ENCODE data around the gene NPLOC4. TPM values are rescaled to one million over a fixed set of nuclear protein-coding genes. Genes with fewer than 3 reads are reported as not detected.

Gene NPLOC4
- total and polyA plus RNA-seq, 9 donors, result 24.4 to 84.8 (median 56.3) TPM

- Histone ChIP-seq H3K4me1 (ENCODE audit: insufficient read depth) (peaks cover 11% of the 10 kb centered on the region), H3K36me3 (no peaks in the 10 kb centered on the region), H3K9me3 (no peaks in the 10 kb centered on the region), H3K27me3 (no peaks in the 10 kb centered on the region), H3K27ac (no peak overlapping the region), H3K4me3 (no peak overlapping the region)
- WGBS, 3 donors, result 90 to 94% (median 93%) methylated on average over 10 of the region's 10 CpGs
- intact Hi-C loops (cut with DNase I), result no loop called here
- no peak for DNase-seq
- TF ChIP-seq CTCF (IDR thresholded peaks at IDR 0.05), result no peak
- no peak for TF ChIP-seq EP300 (IDR thresholded peaks at IDR 0.05)
- no peak for TF ChIP-seq POLR2A (IDR thresholded peaks at IDR 0.05)
These were observed 58.9 kb downstream of the NPLOC4 start for GRCh38 chr17:81578038-81578441.

- Histone ChIP-seq H3K27me3 (no peaks in the 10 kb centered on the region), H3K4me1 (ENCODE audit: insufficient read depth) (peaks cover 11% of the 10 kb centered on the region), H3K36me3 (no peaks in the 10 kb centered on the region), H3K9me3 (no peaks in the 10 kb centered on the region), H3K27ac (peak overlapping the region in 1 of 2 donors; percentile 15), H3K4me3 (peak overlapping the region; percentile 18)
- 48 to 64% (median 52%) methylated on average over 11 of the region's 11 CpGs for WGBS, 3 donors
- peak in 2 of 5 donors; percentile 38 to 57 for DNase-seq
- intact Hi-C loops (cut with DNase I), result no loop called here
- TF ChIP-seq EP300 (IDR thresholded peaks at IDR 0.05), result no peak
- no peak for TF ChIP-seq CTCF (IDR thresholded peaks at IDR 0.05)
- no peak for TF ChIP-seq POLR2A (IDR thresholded peaks at IDR 0.05)
These were observed 59.5 kb downstream of the NPLOC4 start for GRCh38 chr17:81577278-81578000.

- Histone ChIP-seq H3K9me3 (no peaks in the 10 kb centered on the region), H3K4me1 (ENCODE audit: insufficient read depth) (peaks cover 11% of the 10 kb centered on the region), H3K4me3 (peak overlapping the region; percentile 18), H3K27me3 (no peaks in the 10 kb centered on the region), H3K27ac (peak overlapping the region in 1 of 2 donors; percentile 15), H3K36me3 (no peaks in the 10 kb centered on the region)
- intact Hi-C loops (cut with DNase I), result no loop called here
- TF ChIP-seq POLR2A (IDR thresholded peaks at IDR 0.05) (no peak), EP300 (IDR thresholded peaks at IDR 0.05) (no peak)
- DNase-seq, result no peak
- 19 to 26% (median 23%) methylated on average over 17 of the region's 17 CpGs for WGBS, 3 donors
These were observed 60.2 kb downstream of the NPLOC4 start for GRCh38 chr17:81576621-81577277.

GRCh38 chr17:81575836-81576235 lies 61.1 kb downstream of the NPLOC4 start:
- peaks cover 11% of the 10 kb centered on the region for H3K4me1 ChIP-seq (ENCODE audit: insufficient read depth)
- no peak overlapping the region for H3K4me3 ChIP-seq
- WGBS, 3 donors, result 84 to 89% (median 88%) methylated on average over 3 of the region's 3 CpGs
- no peaks in the 10 kb centered on the region for H3K36me3 ChIP-seq
- no peak overlapping the region for H3K27ac ChIP-seq
- intact Hi-C loops (cut with DNase I), result no loop called here
- TF ChIP-seq POLR2A (IDR thresholded peaks at IDR 0.05) (no peak), EP300 (IDR thresholded peaks at IDR 0.05) (no peak), CTCF (IDR thresholded peaks at IDR 0.05) (no peak)
- no peaks in the 10 kb centered on the region for H3K9me3 ChIP-seq
- no peaks in the 10 kb centered on the region for H3K27me3 ChIP-seq
- DNase-seq, result no peak

- intact Hi-C loops (cut with DNase I), result no loop called here
- no peak overlapping the region for H3K27ac ChIP-seq
- H3K4me3 ChIP-seq, result no peak overlapping the region
- H3K36me3 ChIP-seq, result no peaks in the 10 kb centered on the region
- no peak for TF ChIP-seq EP300 (IDR thresholded peaks at IDR 0.05)
- TF ChIP-seq CTCF (IDR thresholded peaks at IDR 0.05), result no peak
- TF ChIP-seq POLR2A (IDR thresholded peaks at IDR 0.05), result no peak
- H3K4me1 ChIP-seq (ENCODE audit: insufficient read depth), result peaks cover 11% of the 10 kb centered on the region
- WGBS, 3 donors, result 75 to 78% (median 78%) methylated on average over 8 of the region's 8 CpGs
- H3K9me3 ChIP-seq, result no peaks in the 10 kb centered on the region
- no peak for DNase-seq
- H3K27me3 ChIP-seq, result no peaks in the 10 kb centered on the region
These were observed 62.3 kb downstream of the NPLOC4 start for GRCh38 chr17:81574643-81574956.
